SK-N-SH (cell line): ENCODE data around the gene COL25A1.

Experiments
- CHD2 ChIP-seq: fragments of 150-350 bp; IDR thresholded peaks from 2 replicates; pipeline ENCODE4 v1.6.1; 2018; ENCODE audit warnings: low read length; ENCODE audit not compliant: partially characterized antibody
- ELF1 ChIP-seq: IDR thresholded peaks from 2 replicates; pipeline ENCODE4 v1.4.0; 2012
- EP300 ChIP-seq, 2 experiments: IDR thresholded peaks; 2 replicates each; pipeline versions ENCODE4 v1.4.0 to v1.6.1; 2012; ENCODE audit warnings: borderline replicate concordance in 1 of 2, low read depth in 1 of 2, low read length in 1 of 2
- EZH2phosphoT487 ChIP-seq: fragments of 200-600 bp; sonication (generic); IDR thresholded peaks from 2 replicates; pipeline ENCODE4 v1.6.1; 2017; ENCODE audit warnings: low read depth, mixed run types, mild to moderate bottlenecking, antibody characterized with exemption, moderate library complexity, borderline replicate concordance
- FOSL2 ChIP-seq: IDR thresholded peaks from 2 replicates; pipeline ENCODE4 v1.4.0; 2012; ENCODE audit warnings: low read depth, mild to moderate bottlenecking, moderate library complexity, borderline replicate concordance
- JUND ChIP-seq: IDR thresholded peaks from 2 replicates; pipeline ENCODE4 v1.4.0; 2012
- NRF1 ChIP-seq: IDR thresholded peaks from 2 replicates; pipeline ENCODE4 v1.6.1; 2012; ENCODE audit warnings: low read depth, mild to moderate bottlenecking, low read length
- POLR2AphosphoS5 ChIP-seq: IDR thresholded peaks from 2 replicates; pipeline ENCODE4 v1.6.1; 2012; ENCODE audit warnings: low read depth, low read length
- RAD21 ChIP-seq: IDR thresholded peaks from 2 replicates; pipeline ENCODE4 v1.6.1; 2012; ENCODE audit warnings: mild to moderate bottlenecking, low read length
- TAF1 ChIP-seq: IDR thresholded peaks from 2 replicates; pipeline ENCODE4 v1.6.1; 2012; ENCODE audit warnings: low read depth, mild to moderate bottlenecking, low read length, moderate library complexity, borderline replicate concordance
- YY1 ChIP-seq: IDR thresholded peaks from 2 replicates; pipeline ENCODE4 v1.4.0; 2012; ENCODE audit warnings: low read depth, mild to moderate bottlenecking
- ZBTB33 ChIP-seq: IDR thresholded peaks from 2 replicates; pipeline ENCODE4 v1.4.0; 2012; ENCODE audit warnings: low read depth, borderline replicate concordance
- TF ChIP-seq, protein P1 (sequence below): fragments of 200-600 bp; sonication (generic); IDR thresholded peaks from 2 replicates; pipeline ENCODE4 v1.6.1; 2017; ENCODE audit warnings: antibody characterized with exemption, mild to moderate bottlenecking, moderate library complexity

- TF ChIP-seq EZH2phosphoT487: no peak
- TF ChIP-seq, protein P1, sequence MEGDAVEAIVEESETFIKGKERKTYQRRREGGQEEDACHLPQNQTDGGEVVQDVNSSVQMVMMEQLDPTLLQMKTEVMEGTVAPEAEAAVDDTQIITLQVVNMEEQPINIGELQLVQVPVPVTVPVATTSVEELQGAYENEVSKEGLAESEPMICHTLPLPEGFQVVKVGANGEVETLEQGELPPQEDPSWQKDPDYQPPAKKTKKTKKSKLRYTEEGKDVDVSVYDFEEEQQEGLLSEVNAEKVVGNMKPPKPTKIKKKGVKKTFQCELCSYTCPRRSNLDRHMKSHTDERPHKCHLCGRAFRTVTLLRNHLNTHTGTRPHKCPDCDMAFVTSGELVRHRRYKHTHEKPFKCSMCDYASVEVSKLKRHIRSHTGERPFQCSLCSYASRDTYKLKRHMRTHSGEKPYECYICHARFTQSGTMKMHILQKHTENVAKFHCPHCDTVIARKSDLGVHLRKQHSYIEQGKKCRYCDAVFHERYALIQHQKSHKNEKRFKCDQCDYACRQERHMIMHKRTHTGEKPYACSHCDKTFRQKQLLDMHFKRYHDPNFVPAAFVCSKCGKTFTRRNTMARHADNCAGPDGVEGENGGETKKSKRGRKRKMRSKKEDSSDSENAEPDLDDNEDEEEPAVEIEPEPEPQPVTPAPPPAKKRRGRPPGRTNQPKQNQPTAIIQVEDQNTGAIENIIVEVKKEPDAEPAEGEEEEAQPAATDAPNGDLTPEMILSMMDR: no peak
- TF ChIP-seq EP300 (IDR thresholded peaks at IDR 0.05; ENCODE audit: borderline replicate concordance in 1 of 2, low read depth in 1 of 2, low read length in 1 of 2): no peak
- TF ChIP-seq FOSL2: no peak
- TF ChIP-seq CHD2: no peak
- no peak for TF ChIP-seq ELF1
- no peak for TF ChIP-seq JUND
- TF ChIP-seq NRF1: no peak
- TF ChIP-seq TAF1: no peak
- TF ChIP-seq RAD21: no peak
- TF ChIP-seq YY1: no peak
- no peak for TF ChIP-seq POLR2AphosphoS5
- TF ChIP-seq ZBTB33: no peak
Observed at GRCh38 chr4:108868606-108869227, 433.7 kb downstream of the COL25A1 start.
